ENCODE measurements around the gene MFGE8.

The MFGE8 gene

DNA sequence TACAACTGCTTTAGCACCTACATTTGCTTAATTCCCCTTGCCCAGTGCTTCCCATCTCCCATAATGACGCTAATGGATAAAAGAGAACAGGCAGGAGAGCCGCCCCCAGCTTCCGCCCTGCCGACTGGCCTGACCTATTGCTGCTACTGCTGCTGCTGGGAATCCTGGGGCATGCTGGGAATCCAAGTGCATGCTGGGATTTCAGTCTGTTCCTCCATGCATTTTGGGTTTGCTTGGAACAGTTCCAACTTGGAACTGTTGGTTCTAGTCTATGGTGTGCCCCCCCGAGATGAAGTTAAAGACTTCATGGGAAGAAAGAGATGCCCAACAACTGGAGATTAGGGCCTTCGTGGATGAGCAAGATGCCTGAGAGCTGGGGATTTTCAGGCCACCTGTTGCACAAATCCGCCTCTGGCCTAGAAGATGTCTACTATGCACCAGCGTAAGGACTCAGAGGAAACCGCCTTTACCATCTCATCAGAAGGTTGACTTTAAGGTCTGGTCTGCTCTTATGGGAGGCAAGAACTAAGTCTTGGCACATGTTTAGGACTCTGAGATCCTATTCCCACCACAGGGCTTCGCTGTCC is 46.8 kb downstream of the MFGE8 start:
- DNase-seq, result no peak

DNA sequence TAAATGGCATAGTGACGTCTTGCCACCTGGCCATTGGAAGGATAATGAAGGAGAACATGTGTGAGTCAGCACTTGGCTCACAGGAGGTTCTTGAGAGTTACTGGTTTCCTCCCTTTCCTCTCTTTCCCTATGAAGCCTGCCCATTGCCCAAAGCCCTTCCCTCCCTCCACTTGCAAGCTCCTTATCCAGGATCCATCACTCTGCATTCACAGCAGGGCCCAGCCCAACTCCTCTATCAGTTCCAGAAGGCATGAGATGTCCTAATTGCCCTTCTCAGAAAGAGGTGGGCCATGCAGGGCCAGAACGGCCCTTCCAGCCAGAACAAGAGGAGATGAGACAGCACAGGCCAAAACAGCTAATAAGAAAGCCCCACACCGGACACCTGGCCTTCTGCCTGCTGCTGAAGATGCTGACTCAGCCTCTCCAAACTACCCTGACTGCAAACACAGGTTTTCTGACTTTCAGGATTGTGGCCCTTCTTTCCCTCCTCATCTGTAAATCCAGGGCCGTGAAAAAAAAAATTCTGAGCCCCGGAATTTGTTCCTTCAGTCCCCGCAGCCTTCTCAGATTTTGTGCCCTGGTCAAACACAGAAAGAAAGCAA is 47.6 kb downstream of the MFGE8 start:
- DNase-seq, result no peak

DNA sequence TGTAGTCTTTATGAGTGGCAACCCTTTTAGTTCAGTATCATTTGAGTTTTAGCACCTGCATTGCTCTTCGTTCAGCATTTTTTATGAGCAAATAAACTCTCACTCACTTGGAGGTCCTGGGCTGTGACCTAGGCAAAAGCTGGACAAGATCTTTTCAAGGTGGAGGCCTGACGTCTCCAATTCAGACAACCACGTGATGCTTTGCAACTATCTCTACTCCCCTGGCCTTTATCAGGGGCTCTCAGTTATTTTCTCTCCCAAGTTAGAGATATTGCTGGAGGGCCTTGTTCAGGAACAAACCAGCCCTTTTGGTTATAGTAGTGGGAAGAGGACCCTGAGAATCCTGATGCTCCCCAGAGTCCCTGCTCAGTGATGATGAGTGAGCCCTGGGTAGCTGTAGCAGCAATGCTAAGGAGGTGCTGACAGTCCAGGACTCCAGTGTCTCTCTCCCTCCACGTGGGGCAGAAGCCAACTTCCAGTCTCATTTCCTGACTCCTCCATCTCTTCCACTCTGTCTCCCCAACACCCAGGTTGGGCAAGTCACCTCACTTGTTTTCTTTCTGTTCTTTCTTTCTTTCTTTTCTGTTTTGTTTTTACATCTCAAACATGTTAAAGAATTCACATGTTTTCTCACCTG is 48.2 kb downstream of the MFGE8 start:
- DNase-seq, result no peak

DNA sequence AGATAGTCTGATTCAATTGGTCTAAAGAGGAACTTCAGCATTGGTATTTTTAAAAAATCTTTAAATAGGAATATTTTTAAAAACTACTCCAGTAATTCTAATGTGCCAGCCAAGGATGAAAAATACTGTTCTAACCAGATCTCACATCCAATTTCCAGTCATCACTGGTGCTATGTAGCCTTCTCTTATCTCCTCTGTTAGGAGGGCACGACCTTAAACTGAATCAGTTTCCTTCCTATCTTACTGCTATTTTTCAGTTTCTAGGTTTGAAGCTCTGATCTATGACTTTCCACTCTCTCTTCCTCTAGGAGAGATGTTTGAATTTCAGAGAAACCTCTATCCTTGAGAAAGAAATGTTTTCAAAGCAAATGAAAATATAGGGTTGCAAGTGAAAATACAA is 49.8 kb downstream of the MFGE8 start:
- no peak for DNase-seq

DNA sequence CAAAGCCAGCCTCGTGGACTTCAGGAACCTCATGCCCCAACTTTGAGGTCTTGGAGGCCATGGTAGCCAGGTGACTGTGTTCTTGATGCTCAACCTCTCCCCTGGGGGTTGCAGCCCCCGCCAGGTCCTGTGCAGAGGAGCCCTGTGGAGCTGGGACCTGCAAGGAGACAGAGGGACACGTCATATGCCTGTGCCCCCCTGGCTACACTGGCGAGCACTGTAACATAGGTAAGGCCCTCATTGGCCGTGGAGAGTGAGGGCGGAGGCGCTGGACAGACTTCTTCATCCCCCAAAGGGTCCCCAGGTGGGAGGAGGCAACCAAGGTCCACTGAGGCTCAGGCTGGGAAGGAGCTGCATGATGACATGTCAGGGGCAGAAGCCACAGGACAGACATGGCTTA is 53.0 kb downstream of the MFGE8 start:
- no peak for DNase-seq

DNA sequence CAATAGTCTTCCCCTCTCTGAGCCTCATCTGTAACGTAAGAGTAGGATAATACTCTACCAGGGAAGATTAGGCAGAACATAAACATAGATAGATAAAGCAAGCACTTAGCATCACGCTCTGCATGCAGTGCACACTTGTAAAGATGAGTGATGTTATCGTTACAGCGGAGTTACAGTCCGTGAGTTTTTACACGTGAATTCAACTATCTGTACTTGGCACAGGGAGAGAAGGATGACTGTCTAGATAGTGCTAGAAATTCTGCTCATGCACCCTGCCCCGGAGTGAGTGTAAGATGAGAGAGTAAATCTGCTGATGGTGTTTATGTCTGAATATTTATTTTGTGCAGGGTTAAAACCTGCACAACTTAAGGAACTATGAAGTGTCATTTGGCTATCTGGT is 53.6 kb downstream of the MFGE8 start:
- DNase-seq, result no peak

DNA sequence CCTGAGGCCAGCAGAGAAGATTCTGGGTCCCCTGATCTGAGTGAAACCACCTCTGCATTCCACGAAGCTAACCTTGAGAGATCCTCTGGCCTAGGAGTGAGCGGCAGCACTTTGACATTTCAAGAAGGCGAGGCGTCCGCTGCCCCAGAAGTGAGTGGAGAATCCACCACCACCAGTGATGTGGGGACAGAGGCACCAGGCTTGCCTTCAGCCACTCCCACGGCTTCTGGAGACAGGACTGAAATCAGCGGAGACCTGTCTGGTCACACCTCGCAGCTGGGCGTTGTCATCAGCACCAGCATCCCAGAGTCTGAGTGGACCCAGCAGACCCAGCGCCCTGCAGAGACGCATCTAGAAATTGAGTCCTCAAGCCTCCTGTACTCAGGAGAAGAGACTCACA is 54.2 kb downstream of the MFGE8 start:
- no peak for DNase-seq

DNA sequence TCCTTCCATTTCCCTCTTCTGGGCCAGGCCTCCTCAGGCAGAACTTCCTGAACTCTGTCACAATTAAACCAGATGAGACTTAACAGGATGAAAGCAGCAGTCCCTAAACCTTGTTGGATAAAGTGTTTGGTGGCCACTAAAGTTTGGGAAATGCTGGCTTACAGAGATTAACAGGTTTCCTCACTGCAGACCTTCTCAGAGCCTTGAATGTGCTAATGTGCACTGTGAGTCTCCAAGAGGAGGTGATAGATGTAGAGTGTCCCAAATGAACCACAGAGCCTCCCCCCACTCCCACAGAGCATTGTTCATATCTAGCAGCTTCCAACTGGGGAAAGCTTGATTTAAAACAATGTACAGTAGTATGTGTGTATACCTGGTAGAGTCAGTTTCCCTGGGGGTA is 60.7 kb downstream of the MFGE8 start:
- DNase-seq, result no peak

DNA sequence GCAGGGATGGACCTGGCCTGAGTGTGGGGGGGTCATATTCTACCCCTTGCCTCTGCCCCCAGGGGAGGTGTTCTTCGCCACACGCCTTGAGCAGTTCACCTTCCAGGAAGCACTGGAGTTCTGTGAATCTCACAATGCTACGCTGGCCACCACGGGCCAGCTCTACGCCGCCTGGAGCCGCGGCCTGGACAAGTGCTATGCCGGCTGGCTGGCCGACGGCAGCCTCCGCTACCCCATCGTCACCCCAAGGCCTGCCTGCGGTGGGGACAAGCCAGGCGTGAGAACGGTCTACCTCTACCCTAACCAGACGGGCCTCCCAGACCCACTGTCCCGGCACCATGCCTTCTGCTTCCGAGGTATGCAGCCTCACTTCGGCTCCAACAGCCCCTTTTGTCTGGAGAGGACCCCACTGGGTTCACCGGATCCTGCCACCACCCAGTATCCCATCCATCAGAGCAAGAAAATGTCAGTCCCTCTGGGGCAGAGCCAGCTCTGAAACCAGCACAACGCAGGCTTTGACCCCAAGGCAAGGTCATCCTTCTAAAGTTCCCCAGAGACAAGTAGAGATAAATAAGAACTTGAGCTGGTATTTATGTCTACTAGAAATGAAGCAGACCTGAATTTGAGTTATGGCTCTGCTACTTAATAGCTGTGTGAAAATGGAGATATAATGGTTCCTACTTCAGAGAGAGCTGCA is 63.7 kb downstream of the MFGE8 start:
- no peak for DNase-seq
